ENCODE data around the gene LRR1.
"Not testable (repeated sequence)": the region's sequence is repeated elsewhere in the genome, so short reads cannot be mapped to it uniquely, and the experiment has no call there.

LRR1 gene

DNA sequence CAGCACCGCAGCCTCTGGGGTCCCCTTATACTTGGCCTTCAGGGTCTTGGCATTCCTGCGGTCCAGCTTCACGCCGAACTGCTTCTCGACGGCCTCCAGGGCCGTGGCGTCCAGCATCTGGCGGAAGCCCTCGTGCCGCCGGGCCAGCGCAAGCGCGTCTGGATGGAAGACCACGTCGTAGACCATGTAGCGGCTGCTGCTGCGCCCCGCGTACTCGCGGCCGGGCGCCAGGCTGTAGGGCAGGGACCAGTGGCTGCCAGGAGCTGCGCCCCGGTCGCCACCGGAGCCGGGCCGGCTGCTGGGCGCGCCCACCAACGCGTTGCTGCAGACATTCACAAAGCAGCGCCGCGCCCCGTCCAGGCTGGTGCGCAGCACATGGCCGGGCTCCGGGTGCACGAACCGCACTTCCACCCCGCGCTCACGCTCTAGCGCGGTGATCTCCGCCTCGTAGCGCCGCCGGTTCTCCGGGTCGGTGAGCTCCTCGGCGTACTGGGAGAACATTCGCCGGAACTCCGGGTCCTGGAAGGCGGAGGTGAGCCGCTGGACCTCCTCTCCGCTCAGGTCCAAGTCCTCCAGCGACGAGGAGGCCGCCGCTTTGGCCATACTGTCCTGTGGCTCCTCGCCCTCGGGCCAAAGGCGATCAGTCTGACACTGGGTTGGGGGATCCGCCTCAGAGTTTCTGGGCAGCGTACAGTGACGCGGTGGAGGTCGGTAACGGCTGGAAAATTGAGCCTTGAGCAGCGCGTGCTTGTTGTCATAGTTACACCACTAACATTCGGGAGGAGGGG is 36.0 kb downstream of the LRR1 start, which contains the start of gene DNAAF2:
Gene DNAAF2 (minus strand): TSS at position 698 of the 788 bp plus-strand sequence. CDS start 95 bp downstream, at position 603.
- peak; percentile 17 to 57 (median 46) for DNase-seq

DNA sequence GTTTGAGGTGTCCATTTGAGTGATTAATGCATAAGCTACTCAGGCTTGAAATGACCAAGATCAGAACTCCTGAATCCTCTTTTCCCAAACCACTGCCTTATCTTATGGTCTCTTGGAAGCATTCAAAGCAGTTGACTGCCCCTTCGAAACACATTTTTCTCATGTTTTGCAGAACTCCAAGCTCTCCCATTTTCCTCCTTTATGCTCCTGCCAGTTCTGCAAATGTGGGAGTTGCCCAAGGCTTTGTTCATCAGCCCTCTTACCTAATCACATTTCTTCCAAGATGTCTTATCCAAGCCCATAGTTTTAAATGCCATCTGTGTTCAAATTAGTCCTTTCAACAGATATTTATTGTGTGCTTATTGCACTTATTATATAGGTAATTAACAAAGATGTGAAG is 38.1 kb downstream of the LRR1 start:
- no peak for DNase-seq

DNA sequence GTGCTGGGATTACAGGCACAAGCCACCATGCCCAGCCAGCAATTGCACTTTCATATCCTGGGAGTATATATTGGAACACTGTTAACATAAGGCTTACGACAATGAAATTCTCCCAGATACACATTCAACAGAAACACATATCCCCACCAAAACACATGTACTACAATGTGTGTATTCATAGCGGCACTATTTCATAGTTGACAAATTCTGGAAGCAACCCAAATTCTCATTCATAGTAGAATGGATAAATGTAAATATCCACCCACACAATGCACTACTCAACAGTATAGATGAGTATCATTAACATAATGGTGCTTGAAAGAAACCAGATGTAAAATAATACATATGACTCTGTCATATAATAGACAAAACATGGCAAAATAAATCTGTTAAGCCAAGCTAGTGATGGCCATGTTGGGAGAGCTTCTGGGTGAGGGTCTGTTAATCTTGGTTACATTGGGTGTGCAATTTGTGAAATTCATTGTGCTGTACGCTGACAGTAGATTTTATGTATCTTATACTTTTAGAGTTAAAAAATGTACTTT is 38.9 kb downstream of the LRR1 start:
- DNase-seq: no peak

DNA sequence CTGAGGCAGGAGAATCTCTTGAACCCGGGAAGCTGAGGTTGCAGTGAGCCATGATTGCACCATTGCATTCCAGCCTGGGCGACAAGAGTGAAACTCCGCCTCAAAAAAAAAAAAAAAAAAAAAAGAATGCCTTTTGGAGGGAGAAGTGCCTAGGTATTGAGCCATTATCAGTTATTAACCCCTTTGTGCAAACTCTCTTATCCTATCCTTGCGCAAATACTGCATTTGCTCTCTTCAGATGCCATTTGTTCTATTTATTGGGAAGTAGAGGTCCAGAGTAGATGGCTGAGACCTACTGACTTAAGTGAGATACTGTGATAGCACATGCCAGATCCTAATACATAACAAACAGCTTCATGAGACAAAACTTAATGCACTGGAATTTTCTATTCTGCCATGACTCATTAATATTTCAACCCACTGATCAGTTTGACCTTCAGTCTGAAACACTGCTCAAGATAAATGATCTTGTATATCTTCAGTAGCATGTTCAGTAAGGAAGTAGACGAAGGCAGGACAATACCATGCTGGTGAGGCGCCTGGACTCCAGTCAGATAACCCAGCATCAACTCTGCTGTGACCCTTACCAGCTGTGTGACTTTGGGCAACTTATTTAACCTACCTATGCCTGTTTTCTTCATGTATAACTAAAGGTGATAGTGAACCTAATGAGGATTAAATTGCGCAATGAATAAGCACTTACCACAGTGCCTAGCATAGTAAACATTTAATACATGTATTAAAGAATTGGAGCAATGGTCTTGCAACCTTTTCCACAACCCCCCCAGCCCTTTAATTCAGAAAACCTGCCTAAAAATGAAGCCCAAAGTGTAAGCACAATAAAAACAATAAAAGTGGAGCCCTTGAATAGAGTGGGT is 42.0 kb downstream of the LRR1 start:
- no peak for DNase-seq

DNA sequence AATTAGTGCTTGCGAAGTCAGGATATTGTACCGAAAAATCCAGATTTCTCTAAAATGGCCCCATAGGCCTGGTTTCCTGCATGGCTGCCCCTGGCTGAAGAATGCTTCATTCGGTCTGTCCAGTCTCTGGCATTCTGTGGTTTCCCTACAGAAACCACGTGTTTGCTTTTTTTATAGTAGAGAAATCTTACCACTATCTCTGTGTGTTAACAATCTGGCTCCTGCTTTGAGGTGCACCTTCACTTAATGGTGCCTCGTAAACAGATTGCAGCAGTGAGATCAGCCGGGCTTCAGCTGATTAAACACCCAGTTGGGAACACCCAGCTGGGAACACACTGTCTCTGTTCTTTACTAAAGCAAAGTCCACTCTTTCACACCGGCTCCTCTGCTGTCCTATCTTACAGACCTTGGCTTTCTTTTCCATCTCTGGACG is 43.0 kb downstream of the LRR1 start:
- DNase-seq: no peak

DNA sequence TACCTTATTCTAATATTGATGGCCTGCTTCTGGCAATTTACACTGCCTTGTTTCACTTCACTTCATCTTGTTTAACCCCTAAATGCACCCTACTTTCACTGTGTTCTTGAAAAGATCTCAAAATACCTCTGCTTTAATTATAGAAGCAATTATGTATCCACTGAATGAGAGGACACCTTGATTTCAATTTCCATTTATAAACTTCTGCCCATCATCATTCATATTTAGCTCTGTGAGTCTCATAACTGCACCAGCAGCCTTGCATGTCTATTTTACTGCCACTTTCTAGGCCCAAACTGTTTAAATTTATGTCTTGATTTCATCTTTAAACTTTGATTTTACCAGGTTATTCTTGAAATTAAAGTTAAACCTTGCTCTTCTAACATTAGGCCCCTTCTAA is 43.4 kb downstream of the LRR1 start:
- DNase-seq: no peak

DNA sequence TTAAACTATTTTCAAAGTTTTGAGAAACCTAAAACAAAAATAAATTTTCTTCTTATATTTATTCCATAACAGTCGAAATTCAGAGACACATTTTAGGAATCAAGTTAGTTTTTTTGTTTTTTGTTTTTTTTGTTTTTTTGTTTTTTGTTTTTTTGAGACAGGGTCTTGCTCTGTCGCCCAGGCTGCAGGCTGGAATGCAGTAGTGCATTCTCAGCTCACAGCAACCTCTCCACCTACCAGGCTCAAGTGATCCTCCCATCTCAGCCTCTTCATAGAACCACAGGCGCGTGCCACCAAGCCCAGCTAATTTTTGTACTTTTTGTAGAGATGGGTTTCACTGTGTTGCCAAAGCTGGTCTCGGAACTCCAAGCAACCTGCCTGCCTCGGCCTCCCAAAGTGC is 54.8 kb downstream of the LRR1 start:
- no peak for DNase-seq

DNA sequence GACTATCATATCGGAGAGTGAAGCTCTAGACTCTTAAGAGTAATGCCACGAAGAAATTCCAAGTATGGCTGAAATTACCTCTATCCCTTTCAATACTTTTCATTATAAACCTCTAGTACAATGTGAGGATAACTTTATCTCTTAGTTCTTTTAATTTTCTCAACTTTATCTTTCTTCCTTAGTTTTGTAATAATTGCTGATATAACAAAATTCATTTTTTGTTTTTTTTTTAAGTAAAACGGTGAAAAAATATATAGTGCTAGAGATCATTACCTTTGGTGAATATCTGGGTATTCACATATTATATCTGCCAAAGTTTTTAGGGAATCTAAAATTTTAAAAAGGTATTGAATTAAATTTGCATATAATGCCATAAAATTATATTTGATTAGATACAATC is 55.8 kb downstream of the LRR1 start:
- no peak for DNase-seq

DNA sequence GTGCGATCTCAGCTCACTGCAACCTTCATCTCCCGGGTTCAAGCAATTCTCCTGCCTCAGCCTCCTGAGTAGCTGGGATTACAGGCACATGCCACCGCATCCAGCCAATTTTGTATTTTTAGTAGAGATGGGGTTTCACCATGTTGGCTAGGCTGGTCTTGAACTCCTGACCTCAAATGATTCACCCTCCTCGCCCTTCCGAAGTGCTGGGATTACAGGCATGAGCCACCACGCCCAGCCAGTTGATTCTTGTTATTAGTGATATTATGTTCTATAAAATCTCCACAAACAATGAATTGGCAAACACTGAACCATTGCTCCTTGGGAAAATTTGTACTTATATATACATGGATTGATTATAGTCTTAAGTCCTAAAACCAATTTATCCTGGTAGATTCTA is 58.8 kb downstream of the LRR1 start:
- not testable (repeated sequence) for DNase-seq

DNA sequence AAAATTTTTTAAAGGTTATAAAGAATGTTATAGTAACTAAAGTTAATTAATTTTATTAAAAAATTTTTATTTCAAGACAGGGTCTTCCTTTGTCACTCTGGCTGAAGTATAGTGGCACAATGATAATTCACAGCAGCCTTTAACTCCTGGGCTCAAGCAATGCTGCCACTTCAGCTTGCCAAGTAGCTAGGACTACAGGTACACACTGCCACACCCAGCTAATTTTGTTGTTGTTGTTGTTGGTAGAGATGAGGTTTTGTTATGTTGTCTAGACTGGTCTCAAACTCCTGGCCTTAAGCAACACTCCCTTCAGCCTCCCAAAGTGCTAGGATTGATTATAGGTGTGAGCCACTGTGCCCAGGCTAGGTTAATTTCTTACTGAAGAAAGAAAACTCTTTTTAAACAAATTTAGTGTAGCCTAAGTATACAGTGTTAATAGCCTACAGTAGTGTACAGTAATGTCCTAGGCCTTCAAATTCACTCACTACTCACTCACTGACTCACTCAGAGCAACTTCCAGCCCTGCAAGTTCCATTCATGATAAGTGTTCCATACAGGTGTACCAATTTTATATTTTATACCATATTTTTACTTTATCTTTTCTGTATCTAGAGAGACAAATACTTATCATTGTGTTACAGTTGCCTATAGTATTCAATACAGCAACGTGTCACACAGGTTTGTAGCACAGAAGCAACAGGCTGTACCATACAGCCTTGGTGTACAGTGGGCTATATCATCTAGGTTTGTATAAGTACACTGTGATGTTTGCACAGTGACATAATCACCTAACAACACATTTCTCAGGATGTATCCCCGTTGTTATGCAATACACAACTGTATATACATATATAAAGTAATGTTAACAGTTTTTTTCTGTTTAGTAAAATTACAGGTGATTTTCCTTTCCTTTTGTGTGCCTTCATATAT is 61.1 kb downstream of the LRR1 start:
- DNase-seq: no peak

Measured in activated naive CD4-positive, alpha-beta T cell (primary cell).